COLO668 (cell line): ENCODE data around the gene REPIN1.
"Not testable (repeated sequence)": the region's sequence is repeated elsewhere in the genome, so short reads cannot be mapped to it uniquely, and the experiment has no call there.

Experiments
- DNase-seq: peaks from one replicate; lab custom pipeline; 2025; ENCODE audit not compliant: unreplicated experiment; lab: John Stamatoyannopoulos, UW

Gene REPIN1

DNA sequence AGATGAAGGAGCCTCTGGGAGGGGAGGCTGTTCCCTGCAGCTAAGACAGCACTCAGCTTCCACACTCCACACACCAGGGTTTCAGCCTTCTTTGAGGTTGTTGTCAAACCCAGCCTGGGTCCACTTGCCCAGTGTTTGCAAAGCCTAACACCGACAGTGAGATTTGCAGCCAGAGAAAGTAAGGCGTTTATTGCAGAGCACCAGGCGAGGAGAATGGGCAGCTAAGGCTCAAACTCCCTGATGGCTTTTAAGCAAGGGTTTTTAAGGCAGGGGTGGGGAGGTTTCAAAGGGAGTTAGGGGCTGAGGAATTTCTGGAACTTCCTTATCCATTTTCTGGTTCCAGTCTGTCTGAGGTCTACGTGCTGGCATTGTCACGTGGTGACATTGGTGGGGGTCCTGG is 5.8 kb downstream of the REPIN1 start:
- DNase-seq, result no peak

DNA sequence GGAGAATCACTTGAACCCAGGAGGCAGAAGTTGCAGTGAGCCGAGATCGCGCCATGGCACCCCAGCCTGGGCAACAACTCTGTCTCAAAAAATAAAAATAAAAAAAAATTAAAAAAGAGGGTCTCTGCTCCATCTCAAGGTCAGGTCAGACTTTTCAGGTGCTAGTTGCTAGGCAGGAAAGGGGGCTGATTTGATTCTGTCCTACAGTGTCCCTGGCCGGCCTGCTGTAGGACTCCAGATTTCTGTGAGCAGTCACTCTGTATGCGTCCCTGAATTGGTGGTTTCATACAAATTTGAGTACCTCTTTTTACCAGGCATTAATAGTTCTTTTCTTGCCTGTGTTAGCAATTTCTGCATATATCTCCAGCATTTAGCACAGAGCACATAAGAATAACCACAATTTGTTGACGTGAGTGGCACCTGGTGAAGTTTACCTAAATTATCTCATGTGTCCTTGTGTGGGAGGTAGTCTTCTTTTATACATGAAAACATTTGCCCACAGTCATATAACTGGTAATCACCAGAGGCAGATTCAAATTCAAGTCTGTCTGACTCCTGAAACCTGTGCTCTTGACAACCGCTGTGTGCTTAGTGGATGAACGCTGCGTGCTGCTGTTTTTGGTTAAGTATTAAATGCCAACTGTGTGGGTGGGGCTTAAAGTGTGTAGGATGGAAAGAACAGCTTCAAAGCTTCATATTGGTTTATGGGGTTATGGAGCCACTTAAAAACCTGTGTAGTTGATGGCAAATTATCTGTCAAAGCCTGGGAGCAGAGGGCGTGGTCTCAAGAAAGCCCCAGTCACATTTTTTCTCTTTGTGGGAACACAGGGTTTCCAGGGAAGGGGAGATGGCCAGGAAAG is 7.3 kb downstream of the REPIN1 start:
- DNase-seq, result no peak

DNA sequence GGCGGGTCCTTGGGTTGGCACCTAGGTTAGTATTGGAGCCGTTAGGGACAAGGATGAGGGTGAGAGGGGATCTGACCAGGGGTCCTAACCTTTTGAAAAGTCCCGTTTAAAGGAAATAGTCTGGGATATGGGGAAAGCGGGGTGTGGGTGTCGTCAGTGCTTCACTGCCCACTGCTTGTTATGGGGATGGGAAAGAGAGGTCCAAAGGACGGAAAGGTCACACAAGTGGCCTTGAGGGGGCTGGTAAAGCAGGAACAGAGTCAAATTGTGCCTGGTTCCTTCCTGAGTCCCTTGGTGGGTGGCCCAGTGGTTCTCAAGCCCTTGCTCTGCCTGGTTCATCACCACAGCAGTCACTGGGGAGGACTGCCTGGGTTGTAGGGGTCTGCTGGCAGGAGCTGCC is 7.9 kb downstream of the REPIN1 start:
- DNase-seq, result no peak

DNA sequence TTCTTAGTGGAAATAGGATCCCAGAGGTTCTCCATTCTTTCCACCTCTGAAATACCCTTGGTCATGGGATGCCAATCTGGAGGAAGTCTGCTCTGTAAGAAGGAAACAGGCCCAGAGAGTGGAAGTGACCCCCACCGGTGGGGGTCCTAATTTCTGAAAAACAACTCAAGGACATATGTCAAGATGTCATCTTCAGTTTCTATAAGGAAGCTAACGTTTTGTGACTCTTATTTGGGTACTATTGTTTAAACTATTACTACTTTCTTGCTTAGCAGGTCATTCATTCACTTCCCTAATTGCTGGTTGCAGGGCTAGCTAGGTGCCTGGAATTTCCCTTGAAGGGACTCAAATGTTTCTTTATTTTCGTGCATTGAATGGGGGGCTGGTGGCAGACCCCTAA is 8.6 kb downstream of the REPIN1 start:
- DNase-seq, result no peak

DNA sequence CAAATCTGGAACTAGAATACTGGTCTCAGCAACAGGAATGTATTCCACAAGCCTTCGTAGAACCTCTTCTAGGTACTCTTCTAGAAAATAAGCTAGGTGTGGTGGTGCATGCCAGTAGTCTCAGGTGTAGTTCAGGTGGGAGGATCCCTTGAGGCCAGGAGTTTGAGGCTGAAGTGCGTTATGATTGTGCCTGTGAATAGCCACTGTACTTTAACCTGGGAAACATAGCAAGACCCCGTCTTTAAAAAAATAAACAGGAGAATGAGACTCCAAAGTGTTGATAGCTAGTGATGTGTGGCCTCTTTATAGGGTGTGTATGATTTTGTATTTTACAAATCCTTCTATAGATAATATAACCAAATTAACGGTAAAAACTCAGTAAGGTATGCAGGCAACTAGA is 9.0 kb downstream of the REPIN1 start:
- DNase-seq, result no peak

DNA sequence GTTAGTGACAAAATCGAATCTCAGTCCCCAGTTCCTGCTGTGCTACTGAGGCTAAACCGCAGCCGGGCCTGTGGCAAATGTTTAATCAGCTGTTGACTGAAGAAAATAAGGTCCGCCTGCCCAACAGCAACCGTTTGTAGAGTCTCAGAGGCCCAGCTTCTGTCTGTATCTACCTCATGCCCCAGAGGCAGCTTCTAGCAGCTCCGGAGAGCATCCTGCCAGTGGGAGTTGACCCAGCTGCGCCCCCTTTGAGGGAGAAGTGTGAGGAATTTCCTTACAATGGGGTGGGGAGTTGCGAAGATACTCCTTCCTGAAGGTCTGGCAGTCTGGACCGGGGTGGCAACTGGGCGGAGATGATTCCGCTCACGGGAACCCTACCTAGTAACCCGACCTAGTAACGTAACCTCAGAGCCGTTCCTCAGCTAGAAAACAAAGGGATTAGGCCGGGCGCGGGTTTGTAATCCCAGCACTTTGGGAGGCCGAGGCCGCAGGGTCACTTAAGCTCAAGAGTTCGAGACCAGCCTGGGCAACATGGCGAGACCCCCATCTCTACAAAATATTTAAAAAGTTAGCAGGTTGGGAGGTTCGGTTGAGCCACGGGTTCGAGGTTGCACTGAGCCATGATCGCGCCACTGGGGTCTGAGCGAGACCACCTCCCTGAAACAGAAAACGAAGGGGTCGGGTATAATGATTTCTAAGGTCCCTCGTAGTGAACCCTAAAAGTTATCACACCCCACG is 9.7 kb downstream of the REPIN1 start:
- peak; percentile 89 for DNase-seq

DNA sequence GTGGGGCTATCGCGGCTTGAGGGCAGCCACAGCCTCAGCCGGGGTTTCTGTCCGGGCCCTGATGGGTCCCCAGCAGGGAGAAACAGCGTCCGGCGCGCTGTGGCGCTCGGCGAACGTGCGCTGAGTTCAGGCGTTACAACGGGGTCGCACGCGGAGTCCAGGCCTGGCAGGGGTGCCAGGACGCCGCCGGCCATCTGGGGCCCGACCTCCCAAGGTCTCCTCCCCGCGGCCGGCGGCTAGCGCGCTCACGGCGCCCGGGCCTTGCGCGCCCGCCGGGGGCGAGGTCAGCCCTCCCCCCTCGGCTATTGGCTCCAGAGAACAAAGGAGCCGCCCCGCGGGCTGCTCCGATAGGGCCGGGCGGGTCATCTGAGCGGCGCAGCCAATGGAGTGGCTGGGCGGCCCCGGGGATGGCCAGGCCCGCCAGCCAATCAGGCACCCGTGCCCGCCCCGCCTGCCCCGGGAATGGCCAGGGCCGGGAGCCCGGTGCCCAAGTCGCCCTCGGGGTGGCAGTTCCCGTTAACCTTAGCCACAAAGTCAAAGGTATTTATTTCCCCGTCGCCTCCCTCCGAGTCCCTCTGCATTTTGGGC is 10.3 kb downstream of the REPIN1 start, which contains the start of gene ZNF775:
Gene ZNF775 (plus strand): TSS at position 478 of the 588 bp plus-strand sequence. CDS start 9,141 bp downstream, outside the sequence.
- peak; percentile 98 for DNase-seq

DNA sequence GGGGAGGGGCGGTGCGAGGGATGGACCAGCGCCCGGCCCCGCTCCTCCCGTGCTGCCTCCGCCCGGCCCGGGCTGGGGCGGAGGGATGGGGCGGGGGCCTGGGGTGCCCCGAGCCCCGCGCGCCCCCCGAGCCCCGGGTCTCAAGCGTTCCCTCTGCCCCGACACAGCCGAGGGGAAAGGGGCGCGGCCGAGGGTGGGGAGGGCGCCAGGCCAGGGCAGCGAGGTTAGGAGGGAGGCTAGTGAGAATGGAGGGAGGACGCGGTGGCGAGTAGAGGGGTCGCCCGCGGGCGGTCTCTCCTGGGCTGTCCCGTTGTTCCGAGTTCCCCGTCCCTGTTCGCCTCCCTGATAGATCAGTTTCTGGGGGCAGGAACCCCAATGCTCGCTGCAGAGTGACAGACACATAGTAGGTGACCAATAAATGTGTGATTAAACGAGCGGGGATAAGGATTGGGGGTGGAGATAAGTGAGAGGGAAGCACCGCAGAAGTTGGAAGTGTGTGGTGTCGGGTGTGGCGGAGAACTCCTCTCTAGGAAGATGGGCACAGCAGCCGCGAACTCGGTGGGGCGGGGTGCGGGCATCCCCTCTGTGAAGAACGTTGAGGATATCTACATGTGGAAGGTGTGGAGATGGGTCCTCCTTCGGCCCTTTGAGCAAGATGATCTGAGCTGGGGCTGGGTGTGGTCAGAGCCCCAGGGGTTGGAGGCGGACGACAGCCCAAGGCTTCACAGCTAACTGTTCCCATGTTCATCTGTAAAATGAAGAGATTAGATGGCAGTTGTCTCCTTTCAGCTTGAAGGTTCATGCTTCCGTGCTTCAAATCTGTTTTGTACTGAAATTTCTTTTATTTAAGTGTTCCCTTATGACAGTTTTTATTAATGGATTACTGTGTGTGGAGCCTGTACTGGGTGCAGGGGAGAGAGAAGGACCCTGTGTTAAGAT is 11.1 kb downstream of the REPIN1 start:
- peak; percentile 31 for DNase-seq

DNA sequence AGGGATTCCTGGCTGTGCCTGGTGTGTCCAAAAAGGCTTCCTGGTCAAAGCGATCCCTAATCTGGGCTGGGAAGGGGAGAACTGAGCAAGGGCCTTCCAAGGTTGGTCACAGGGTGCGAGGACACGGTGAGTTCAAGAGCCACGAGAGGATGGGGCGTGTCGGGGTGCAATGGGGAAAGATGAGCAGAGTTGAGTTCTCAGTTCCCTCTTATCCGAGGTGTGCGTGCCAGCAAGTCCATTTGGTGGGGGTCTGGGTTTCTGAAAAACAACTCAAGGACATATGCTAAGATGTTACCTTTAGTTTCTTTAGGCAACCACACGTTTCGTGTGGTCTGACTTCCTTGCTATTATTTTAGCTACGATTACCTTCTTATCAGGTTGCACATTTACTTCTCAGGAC is 11.8 kb downstream of the REPIN1 start:
- DNase-seq, result no peak

DNA sequence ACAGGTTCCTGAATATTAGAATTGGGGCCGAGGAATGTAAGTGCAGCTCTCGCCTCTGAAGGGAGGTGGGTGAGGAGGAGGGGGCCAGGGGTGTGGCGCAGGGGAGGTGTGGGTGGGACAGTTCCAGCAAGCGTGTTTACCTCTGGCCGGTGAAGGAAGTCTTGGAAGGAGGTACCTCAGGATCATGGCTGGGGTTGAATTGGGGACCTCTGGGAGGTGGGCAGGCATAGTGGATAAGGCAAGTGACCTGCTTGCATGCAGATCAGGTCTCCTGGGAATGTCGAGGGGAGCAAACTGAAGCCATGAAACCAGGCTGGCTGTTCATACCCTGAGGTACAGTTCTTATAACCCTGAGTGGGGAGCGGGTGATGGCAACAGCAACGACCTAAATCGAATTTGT is 12.5 kb downstream of the REPIN1 start:
- no peak for DNase-seq

DNA sequence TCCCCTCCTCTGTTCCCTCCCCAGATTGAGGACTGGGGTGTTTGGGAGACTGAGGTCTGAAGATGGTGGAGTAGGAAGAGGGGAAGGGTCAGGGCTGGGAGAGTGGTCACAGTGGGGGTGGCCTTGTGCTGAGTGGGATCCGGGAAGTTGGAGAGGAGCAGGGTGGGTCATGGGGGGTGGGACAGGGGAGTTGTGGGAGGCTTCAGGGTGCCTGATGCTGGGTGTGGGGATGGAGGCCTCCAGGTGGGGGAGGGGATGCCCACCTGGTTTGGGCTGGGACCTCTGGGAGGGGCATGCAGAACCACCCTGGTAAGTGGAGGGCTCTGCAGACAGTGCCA is 13.1 kb downstream of the REPIN1 start:
- no peak for DNase-seq

DNA sequence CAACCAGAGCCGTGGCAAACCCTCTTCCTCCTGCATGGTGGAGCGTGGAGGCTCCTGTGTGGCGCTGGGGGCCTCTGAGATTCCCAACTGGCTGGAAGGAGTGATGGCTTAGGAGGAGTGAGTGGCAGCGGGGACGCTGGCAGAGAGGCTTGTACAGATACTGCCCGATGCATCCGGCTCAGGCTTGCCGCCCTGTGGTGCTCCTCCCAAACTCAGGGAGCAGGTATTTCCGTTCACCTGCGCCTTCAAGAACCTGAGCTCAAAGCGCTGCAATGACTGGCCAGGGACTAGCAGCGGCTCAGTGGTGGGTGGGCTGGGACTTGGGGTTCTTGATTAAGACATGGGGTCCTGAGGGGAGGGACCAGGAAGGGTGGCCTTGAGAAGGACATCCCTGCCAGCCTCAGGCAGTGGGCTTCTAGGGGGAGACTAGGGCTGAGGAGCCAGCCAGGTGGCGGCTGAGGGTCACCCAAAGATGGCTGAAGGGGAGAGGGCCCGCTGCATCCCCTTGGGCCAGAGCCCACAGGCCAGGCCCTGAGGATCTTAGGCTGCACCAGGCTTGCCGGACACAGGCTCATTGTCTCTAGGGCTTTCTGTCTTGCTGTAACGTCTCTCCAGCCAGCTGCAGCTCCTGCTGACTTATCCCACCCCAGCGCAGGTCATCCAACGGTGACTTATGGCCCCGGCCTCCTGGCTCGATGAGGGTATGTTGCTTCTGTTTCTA is 13.7 kb downstream of the REPIN1 start:
- peak; percentile 79 for DNase-seq

DNA sequence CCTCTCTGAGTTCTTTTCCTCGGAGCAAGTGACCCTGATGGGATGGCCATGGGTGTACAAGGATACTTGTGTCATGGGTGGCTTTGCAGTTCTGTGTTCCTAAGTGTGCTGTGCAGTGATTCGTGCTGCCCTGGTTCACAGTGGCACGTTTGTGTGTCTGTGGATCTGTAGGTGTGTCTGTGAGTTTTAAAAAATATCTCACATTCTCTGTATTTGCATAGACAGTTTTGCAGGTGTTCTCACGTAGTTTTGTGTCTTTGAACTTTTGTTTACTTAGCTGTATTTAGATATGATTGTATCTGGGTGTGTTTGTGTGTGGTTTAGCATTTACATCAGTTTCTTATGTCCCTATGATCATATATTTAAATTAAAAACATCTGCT is 14.2 kb downstream of the REPIN1 start:
- no peak for DNase-seq

DNA sequence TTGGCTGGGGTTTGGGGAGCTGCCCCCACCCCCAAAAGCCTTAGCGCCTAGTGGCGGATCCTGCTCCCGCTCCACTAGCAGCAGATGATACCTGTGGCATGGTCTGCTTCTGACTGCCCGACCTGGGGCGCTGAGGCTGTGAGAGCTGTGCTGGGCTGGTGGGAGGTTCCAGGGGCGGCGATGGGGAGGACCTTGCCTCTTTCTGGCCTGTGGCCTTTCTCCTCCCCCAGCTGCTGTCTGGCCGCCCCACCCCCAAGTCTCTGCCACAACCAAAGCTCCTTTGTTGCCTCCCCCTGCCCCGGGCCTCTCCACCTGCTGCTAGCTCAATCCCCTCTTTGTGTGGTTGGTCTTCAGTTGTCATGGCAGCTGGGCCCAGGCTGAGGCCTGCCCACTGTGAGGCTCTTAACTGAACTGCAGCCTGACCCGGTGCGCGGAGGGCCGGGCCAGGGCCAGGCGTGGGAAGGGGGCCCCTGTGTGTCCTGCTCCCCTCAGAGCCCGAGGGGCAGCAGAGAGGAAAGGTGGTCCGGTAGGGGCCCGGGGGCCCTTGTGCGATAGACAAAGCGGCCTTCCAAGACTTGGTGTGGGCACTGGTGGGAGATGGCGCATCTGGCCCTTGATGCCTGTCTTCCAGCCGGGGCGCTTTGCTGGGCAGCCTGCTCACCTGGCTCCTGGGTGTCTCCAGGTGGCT is 15.2 kb downstream of the REPIN1 start:
- DNase-seq, result peak; percentile 96

DNA sequence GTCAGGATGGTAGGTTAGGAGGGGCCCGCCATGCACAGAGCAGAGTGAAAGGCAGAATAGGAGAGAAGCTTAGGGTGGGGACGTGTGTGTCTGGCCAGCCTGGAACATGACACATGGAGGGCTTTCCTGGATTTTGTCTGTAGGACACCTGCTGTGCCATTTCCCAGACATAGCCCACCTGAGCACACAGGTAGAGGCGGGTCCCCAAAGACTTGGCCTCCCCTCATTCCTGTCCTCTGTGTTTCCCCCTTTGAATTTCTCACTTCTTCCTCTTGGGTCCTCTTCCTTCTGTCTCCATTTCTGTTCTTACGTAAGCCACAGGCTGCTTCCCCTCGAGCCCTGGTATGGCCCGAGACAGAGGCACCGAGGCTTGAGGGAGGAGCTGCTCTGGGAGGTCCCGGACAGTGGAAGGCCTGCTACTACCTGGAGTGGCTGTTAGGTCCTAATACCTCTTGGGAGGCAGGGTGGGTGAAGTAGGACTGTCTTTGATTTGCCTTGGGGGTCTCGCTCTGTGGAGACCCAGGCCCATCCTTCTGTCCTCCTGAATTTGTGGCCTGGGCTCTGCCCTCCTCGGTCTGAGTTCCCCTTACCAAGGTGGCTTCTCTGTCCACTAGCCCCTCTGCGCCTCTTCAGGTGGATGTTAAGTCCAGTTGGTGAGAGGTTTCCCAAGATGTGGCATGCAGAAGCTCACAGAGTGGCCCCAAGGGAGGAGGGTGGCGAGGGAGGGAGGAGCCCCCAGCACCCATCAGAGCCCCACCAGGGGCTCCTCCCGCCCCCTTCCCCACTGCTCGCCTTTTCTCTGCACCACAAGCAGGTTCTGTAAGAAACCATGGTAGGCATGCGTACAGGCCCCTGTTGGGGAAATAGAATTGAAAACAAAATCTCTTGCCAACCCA is 16.0 kb downstream of the REPIN1 start:
- DNase-seq, result no peak

DNA sequence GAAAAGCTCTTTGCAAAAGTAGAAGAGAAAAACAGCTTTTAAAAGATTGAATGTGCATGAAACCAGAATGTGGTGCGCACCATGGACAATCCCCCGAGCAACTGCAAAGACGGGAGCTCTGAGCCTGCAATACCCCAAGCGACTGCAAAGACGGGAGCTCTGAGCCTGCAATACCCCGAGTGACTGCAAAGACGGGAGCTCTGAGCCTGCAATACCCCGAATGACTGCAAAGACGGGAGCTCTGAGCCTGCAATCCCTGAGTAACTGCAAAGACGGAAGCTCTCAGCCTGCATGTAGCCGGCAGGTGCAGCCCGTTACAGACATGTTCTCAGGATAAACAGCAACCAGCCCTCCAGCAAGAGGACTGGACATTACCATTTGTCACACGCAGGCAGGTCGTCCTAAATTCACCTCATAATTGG is 16.7 kb downstream of the REPIN1 start:
- DNase-seq, result peak; percentile 55

DNA sequence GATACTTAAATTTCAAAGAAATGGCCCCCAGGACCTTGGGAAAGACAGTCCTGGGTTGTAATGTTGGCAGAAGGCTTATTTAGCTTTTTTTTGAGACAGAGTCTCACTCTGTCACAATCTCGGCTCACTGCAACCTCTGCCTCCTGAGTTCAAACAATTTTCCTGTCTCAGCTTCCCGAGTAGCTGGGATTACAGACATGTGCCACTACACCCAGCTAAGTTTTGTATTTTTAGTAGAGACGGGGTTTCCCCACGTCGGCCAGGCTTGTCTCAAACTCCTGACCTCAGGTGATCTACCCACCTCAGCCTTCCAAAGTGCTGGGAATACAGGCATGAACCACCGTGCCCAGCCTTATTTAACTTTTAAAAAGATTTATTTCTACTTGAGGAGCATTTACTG is 17.3 kb downstream of the REPIN1 start:
- not testable (repeated sequence) for DNase-seq

DNA sequence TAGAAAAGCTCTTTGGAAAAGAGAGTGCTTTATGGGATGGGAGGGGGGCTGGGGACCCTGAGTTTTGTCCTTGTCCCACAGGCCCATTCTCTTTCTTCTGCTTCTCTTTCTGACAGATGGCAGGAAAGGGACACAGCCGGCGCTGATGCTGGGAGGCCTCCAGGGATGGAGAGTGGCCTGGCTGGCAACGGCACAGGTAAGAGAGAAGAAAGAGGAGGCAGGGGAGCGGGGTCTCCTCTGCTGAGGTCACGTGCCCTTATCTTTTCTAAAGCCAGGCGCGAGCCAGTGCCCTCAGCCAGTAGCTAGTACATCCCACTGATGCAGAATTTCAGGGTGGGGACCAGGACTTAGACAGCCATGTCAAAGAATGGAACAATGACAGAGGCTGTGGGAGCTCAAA is 19.7 kb downstream of the REPIN1 start:
- no peak for DNase-seq
